22Rv1 (cell line): ENCODE measurements around the gene LYPD6B.

Experiments used
- H3K27ac ChIP-seq: fragments of 450-650 bp; 2 replicates; pipeline ENCODE4 v1.5.1; 2017
- CTCF ChIP-seq: fragments of 450-650 bp; IDR thresholded peaks from 2 replicates; pipeline ENCODE4 v1.5.1; 2017; ENCODE audit warnings: mild to moderate bottlenecking
- ZFX ChIP-seq: fragments of 450-650 bp; IDR thresholded peaks from 2 replicates; pipeline ENCODE4 v1.6.1; 2017; ENCODE audit warnings: antibody characterized with exemption, borderline replicate concordance

LYPD6B gene

GRCh38 chr2:149021271-149021719 lies 17.2 kb upstream of the LYPD6B start:
- H3K27ac ChIP-seq = no peak overlapping the region
- TF ChIP-seq CTCF (no peak), ZFX (no peak)

DNA sequence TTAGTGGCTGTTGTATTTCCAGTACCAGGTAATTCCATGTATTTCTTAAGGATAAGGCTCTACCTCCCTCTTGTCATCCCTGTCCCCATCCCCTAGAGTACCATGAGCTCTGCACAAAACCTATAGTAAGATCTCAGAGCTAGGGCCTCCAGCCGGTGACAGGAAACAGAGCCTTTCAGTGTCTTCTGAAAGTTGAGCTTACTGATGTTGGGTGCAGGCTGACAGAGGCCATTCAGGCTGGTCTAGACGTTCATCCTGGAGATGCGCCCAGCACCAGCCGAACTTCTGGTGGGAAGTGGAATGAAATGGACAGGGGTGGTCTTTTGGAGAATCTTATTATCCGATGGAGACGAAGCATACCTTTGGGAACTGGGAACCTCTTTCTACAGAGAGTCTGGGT lies 16.7 kb upstream of the LYPD6B start:
- H3K27ac ChIP-seq = no peak overlapping the region
- TF ChIP-seq CTCF (no peak), ZFX (no peak)

- no peak for TF ChIP-seq ZFX
- no peak for TF ChIP-seq CTCF
- no peak overlapping the region for H3K27ac ChIP-seq
Measured at GRCh38 chr2:149023091-149023490, 15.4 kb upstream of the LYPD6B start.

GRCh38 chr2:149027590-149028250 lies 10.8 kb upstream of the LYPD6B start:
- no peak overlapping the region for H3K27ac ChIP-seq
- TF ChIP-seq ZFX = no peak

GRCh38 chr2:149028377-149028776 lies 10.1 kb upstream of the LYPD6B start:
- TF ChIP-seq CTCF (no peak), ZFX (no peak)
- no peak overlapping the region for H3K27ac ChIP-seq

DNA sequence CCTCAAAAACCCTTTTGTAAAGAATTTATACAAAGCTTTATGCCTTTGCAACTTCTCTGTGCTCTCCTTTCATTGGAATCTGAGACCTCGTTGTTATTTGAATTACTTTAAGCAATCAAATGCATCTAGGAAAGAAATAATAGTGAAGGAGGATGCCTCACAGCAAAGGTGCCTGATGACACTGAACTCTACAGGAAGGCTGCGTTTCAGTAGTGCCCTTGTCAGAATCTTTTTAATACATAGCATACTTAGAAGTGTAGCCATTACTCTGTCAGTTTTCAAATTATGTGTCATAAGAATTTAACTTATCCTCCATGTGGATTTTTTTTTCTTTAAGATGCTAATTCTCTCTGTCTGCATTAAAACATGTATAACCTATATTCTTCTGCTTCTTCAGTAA lies 9.6 kb upstream of the LYPD6B start:
- no peak overlapping the region for H3K27ac ChIP-seq
- TF ChIP-seq ZFX (no peak), CTCF (no peak)

DNA sequence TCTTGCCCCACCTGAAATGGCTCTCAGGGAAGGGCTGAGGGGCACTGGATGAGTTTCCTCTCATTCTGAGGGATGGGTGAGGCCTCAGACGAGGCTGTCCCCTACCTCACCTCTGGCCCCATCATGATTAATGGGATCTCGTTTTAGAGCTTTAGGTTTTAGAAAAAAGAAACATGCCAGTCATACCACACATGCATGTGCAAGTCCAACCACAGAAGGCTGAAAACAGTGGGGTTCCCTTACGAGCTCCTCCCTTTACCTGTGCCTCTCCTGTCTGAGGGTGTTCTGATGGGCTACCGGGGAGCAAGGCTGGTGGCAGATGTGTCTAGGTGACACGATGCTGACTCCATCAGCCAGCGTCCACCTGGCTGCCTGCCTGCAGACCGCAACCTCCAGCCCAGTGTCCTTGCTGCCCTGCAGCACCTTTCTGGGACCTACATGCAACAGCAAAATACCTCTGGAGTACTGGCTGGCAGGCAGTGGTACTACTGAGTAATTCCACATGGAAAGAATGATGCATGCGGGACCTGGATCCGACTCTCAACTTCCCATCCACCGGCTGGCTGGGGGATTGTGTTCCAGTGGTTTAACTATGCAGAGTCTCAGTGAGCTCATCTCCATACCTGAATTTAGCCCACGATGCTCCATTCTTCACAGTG lies 9.1 kb upstream of the LYPD6B start:
- TF ChIP-seq CTCF = no peak
- TF ChIP-seq ZFX = no peak
- H3K27ac ChIP-seq = no peak overlapping the region

GRCh38 chr2:149031396-149031795 lies 7.1 kb upstream of the LYPD6B start:
- no peak overlapping the region for H3K27ac ChIP-seq
- TF ChIP-seq CTCF (no peak), ZFX (no peak)
